Measurements from ENCODE around the gene PPFIBP2. TPM values are rescaled to one million over a fixed set of nuclear protein-coding genes. Genes with fewer than 3 reads are reported as not detected.
A peak's percentile ranks its signal among the peaks of the same experiment; 100 is the strongest.

Gene PPFIBP2
- total RNA-seq, 4 donors from 2014 or later, result 28.1 to 61.1 (median 49.4) TPM

DNA sequence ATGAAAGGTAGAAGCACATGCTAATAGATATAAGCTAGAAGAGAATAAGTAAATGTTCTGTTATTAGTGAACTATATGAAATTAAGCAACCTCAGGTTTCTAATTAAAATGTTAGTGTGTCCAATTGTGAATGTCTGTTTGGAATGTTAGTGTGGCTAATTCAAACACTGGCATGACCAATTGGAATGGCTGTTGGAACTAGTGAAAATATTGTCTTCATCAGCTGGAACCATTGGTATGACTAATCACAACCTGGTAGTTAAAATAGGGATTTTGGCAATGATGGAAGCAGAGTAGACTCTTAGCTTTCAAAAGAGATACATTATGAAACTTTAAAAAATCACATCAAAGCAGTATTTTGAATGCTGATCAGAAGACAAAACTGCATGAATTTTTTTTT lies 92.7 kb downstream of the PPFIBP2 start:
- Histone ChIP-seq H3K9me3 (no peaks in the 10 kb centered on the region), H3K36me3 (peaks cover 0 to 30% (median 0%) of the 10 kb centered on the region in 3 donors), H3K4me1 (peaks cover 7 to 81% (median 15%) of the 10 kb centered on the region in 3 donors), H3K27ac (no peak overlapping the region), H3K4me3 (no peak overlapping the region), H3K27me3 (no peaks in the 10 kb centered on the region)
- intact Hi-C loops (cut with DNase I), result no loop called here
- TF ChIP-seq, protein P1, sequence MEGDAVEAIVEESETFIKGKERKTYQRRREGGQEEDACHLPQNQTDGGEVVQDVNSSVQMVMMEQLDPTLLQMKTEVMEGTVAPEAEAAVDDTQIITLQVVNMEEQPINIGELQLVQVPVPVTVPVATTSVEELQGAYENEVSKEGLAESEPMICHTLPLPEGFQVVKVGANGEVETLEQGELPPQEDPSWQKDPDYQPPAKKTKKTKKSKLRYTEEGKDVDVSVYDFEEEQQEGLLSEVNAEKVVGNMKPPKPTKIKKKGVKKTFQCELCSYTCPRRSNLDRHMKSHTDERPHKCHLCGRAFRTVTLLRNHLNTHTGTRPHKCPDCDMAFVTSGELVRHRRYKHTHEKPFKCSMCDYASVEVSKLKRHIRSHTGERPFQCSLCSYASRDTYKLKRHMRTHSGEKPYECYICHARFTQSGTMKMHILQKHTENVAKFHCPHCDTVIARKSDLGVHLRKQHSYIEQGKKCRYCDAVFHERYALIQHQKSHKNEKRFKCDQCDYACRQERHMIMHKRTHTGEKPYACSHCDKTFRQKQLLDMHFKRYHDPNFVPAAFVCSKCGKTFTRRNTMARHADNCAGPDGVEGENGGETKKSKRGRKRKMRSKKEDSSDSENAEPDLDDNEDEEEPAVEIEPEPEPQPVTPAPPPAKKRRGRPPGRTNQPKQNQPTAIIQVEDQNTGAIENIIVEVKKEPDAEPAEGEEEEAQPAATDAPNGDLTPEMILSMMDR (IDR thresholded peaks at IDR 0.05), result no peak
- no peak for TF ChIP-seq POLR2A (IDR thresholded peaks at IDR 0.05)
- DNase-seq, result no peak

DNA sequence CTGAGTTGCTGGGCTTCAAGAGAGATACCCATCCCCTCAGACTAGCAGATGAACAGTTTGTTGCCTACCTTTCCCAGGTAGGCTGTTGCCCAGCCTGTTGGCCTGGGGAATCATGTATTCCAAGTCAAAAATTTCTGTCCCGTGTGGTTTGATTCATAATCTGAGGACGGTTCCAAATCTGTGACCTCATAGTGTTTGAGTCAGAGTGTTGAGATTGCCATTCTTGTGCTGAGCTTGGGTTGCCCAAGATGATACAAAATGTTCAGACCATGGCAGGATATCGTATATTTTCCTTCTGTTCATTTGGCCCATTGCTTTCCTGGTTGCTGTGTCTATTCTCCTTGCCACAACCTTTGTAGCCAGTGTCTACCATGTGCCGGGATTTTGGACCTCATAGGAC lies 95.2 kb downstream of the PPFIBP2 start:
- WGBS, 2 donors, result 67 to 74% methylated on average over 4 of the region's 4 CpGs
- no peak for DNase-seq
- Histone ChIP-seq H3K4me3 (no peak overlapping the region), H3K36me3 (peaks cover 0 to 43% (median 0%) of the 10 kb centered on the region in 3 donors), H3K9me3 (no peaks in the 10 kb centered on the region), H3K27ac (peak overlapping the region in 1 of 4 donors; percentile 3), H3K27me3 (no peaks in the 10 kb centered on the region), H3K4me1 (peaks cover 0 to 75% (median 20%) of the 10 kb centered on the region in 3 donors)
- TF ChIP-seq, protein P1 (IDR thresholded peaks at IDR 0.05), result no peak
- no peak for TF ChIP-seq POLR2A (IDR thresholded peaks at IDR 0.05)
- intact Hi-C loops (cut with DNase I), result no loop called here

GRCh38 chr11:7609521-7609920 lies 95.7 kb downstream of the PPFIBP2 start:
- TF ChIP-seq POLR2A (IDR thresholded peaks at IDR 0.05), result no peak
- TF ChIP-seq, protein P1 (IDR thresholded peaks at IDR 0.05), result no peak
- Histone ChIP-seq H3K4me1 (peaks cover 0 to 70% (median 20%) of the 10 kb centered on the region in 3 donors), H3K27me3 (no peaks in the 10 kb centered on the region), H3K4me3 (no peak overlapping the region), H3K36me3 (peaks cover 0 to 45% (median 0%) of the 10 kb centered on the region in 3 donors), H3K9me3 (no peaks in the 10 kb centered on the region), H3K27ac (peak overlapping the region in 1 of 4 donors; percentile 3)
- intact Hi-C loops (cut with DNase I), result no loop called here
- DNase-seq, result no peak

GRCh38 chr11:7610393-7610792 lies 96.6 kb downstream of the PPFIBP2 start:
- TF ChIP-seq, protein P1 (IDR thresholded peaks at IDR 0.05), result no peak
- no peak for TF ChIP-seq POLR2A (IDR thresholded peaks at IDR 0.05)

GRCh38 chr11:7611411-7611810 lies 97.6 kb downstream of the PPFIBP2 start:
- no peak for DNase-seq
- Histone ChIP-seq H3K9me3 (no peaks in the 10 kb centered on the region), H3K27ac (peak overlapping the region in 1 of 4 donors; percentile 49), H3K36me3 (peaks cover 0 to 60% (median 4%) of the 10 kb centered on the region in 3 donors), H3K27me3 (no peaks in the 10 kb centered on the region), H3K4me1 (peaks cover 0 to 51% (median 13%) of the 10 kb centered on the region in 3 donors), H3K4me3 (no peak overlapping the region)
- WGBS, 2 donors, result 54 to 56% methylated on average over 1 of the region's 1 CpG
- TF ChIP-seq, protein P1 (IDR thresholded peaks at IDR 0.05), result no peak
- no peak for TF ChIP-seq POLR2A (IDR thresholded peaks at IDR 0.05)
- intact Hi-C loops (cut with DNase I), result no loop called here

More at GRCh38 chr11:7610393-7610792, 96.6 kb downstream of the PPFIBP2 start:
- intact Hi-C loops (cut with DNase I), result no loop called here
- WGBS, 2 donors, result 88 to 98% methylated on average over 3 of the region's 3 CpGs
- no peak for DNase-seq
- Histone ChIP-seq H3K27ac (peak overlapping the region in 1 of 4 donors; percentile 32), H3K9me3 (no peaks in the 10 kb centered on the region), H3K4me1 (peaks cover 0 to 61% (median 18%) of the 10 kb centered on the region in 3 donors), H3K4me3 (no peak overlapping the region), H3K27me3 (no peaks in the 10 kb centered on the region), H3K36me3 (peaks cover 0 to 53% (median 4%) of the 10 kb centered on the region in 3 donors)

Measured in esophagus squamous epithelium (tissue), 5 donors.